ENCODE measurements around the gene MIEN1.
"Not testable (repeated sequence)": the region's sequence is repeated elsewhere in the genome, so short reads cannot be mapped to it uniquely, and the experiment has no call there.

Gene MIEN1

GRCh38 chr17:39701012-39701783, 29.1 kb downstream of the MIEN1 start:
- in situ Hi-C loops (cut with MboI; ENCODE audit: low sequenced_read_pairs): no loop called here

GRCh38 chr17:39700148-39700987, 30.0 kb downstream of the MIEN1 start:
- in situ Hi-C loops (cut with MboI; ENCODE audit: low sequenced_read_pairs): no loop called here

- in situ Hi-C loops (cut with MboI; ENCODE audit: low sequenced_read_pairs): no loop called here
Measured at GRCh38 chr17:39699818-39700147, 30.5 kb downstream of the MIEN1 start, which contains the start of gene ERBB2. Gene ERBB2, plus strand, starts transcription at chr17:39700064. Its CDS starts 175 bp downstream, at chr17:39700239.

GRCh38 chr17:39699157-39699817, 31.0 kb downstream of the MIEN1 start:
- in situ Hi-C loops (cut with MboI; ENCODE audit: low sequenced_read_pairs): not testable (repeated sequence)

GRCh38 chr17:39697961-39698360, 32.4 kb downstream of the MIEN1 start:
- in situ Hi-C loops (cut with MboI; ENCODE audit: low sequenced_read_pairs): no loop called here

GRCh38 chr17:39696731-39697130, 33.6 kb downstream of the MIEN1 start:
- in situ Hi-C loops (cut with MboI; ENCODE audit: low sequenced_read_pairs): no loop called here

- in situ Hi-C loops (cut with MboI; ENCODE audit: low sequenced_read_pairs): no loop called here
Measured at GRCh38 chr17:39695089-39695474, 35.2 kb downstream of the MIEN1 start.

- in situ Hi-C loops (cut with MboI; ENCODE audit: low sequenced_read_pairs): no loop called here
Measured at GRCh38 chr17:39694593-39694992, 35.7 kb downstream of the MIEN1 start.

- in situ Hi-C loops (cut with MboI; ENCODE audit: low sequenced_read_pairs): loop anchor here (10.0 kb wide), 1 partner anchor 64 kb away; the partner anchor contains the start of gene PPP1R1B
Measured at GRCh38 chr17:39688945-39689344, 41.4 kb downstream of the MIEN1 start.

GRCh38 chr17:39688475-39688835, 41.9 kb downstream of the MIEN1 start:
- in situ Hi-C loops (cut with MboI; ENCODE audit: low sequenced_read_pairs): loop anchor here (10.0 kb wide), 1 partner anchor 64 kb away; the partner anchor contains the start of gene PPP1R1B

GRCh38 chr17:39687546-39688474, 42.5 kb downstream of the MIEN1 start, which contains the start of gene PGAP3:
Gene PGAP3, minus strand, starts transcription at chr17:39688057. Its CDS starts 43 bp downstream, at chr17:39688014.
- in situ Hi-C loops (cut with MboI; ENCODE audit: low sequenced_read_pairs): loop anchor here (10.0 kb wide), 1 partner anchor 63 kb away; the partner anchor contains the start of gene PPP1R1B

GRCh38 chr17:39687101-39687545, 43.2 kb downstream of the MIEN1 start:
- in situ Hi-C loops (cut with MboI; ENCODE audit: low sequenced_read_pairs): loop anchor here (10.0 kb wide), 1 partner anchor 62 kb away; the partner anchor contains the start of gene PPP1R1B

GRCh38 chr17:39684369-39685192, 45.8 kb downstream of the MIEN1 start:
- in situ Hi-C loops (cut with MboI; ENCODE audit: low sequenced_read_pairs): loop anchor here (10.0 kb wide), 1 partner anchor 60 kb away; the partner anchor contains the start of gene PPP1R1B

- in situ Hi-C loops (cut with MboI; ENCODE audit: low sequenced_read_pairs): loop anchor here (10.0 kb wide), 1 partner anchor 59 kb away; the partner anchor contains the start of gene PPP1R1B
Measured at GRCh38 chr17:39683295-39683939, 46.9 kb downstream of the MIEN1 start.

GRCh38 chr17:39679521-39680192, 50.7 kb downstream of the MIEN1 start:
- in situ Hi-C loops (cut with MboI; ENCODE audit: low sequenced_read_pairs): loop anchor here (10.0 kb wide), 1 partner anchor 55 kb away; the partner anchor contains the start of gene PPP1R1B
